Activated naive CD4-positive, alpha-beta T cell treated with Interleukin-2 at 50 U/mL for 16 hours (primary cell): ENCODE results near the gene CFAP300.

Experiments
- DNase-seq: peaks from one replicate; pipeline ENCODE4 v3.0.0-alpha.2; 2020

Gene CFAP300

DNA sequence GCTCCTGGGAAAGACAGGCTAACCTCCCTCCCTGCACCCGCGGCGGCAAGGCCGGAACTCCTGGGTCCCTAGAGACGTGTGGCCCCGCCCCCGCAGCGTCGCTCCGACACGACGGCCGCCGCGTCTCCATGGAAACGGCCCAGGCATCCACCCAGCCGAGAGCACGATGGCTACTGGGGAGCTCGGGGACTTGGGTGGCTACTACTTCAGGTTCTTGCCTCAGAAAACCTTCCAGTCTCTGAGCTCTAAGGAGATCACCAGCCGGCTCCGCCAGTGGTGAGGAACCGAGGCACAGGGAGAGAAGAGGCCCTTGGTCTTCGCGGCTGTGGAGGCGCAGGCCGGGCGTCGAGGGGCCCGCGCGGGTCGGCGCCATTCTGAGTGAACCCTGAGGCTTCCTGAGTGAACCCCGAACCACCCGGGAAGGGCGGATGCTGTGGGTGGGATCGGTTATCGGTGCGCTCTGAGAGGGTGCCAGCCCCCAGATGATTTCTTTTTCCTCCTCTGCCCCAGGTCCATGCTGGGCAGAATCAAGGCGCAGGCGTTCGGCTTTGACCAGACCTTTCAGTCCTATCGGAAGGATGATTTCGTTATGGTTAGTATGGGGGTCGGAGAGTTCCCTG lies at the start of gene CFAP300:
CFAP300 (plus strand) TSS at position 133 of the 620 bp plus-strand sequence; CDS start at position 167, 34 bp downstream.
- DNase-seq: peak; percentile 39

DNA sequence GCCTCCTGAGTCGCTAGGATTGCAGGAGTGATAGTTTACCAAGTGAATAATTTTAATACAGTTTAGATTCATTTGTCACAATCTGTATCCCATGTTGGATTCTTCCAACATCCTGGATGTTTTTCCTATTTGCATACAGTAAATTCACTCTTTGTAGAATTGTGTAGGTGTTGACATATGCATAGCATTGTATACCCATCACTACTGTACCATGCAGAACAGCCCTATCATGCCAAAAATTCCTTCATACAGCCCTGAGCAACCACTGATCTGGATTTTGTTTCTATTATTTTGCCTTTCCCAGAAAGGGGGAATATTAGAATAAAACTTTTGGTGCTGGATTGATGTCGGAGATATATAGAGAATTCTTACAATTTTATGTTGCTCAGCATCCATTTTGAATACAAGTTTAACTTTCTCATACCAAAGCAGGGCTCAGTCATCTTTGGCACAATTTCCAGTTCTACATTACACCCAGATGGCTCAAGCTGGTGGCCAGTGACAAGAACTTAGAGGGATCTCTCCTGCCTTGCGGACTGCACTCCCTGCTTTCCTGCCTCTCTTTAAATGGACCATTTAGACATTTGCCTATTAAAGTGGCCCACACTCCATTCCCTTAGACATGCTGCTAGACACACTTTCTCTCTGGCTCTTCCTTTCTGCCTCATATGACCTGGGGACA lies 45.4 kb upstream of the CFAP300 start:
- DNase-seq: no peak

- DNase-seq: no peak
Observed at GRCh38 chr11:102004220-102004619, 43.0 kb upstream of the CFAP300 start.

DNA sequence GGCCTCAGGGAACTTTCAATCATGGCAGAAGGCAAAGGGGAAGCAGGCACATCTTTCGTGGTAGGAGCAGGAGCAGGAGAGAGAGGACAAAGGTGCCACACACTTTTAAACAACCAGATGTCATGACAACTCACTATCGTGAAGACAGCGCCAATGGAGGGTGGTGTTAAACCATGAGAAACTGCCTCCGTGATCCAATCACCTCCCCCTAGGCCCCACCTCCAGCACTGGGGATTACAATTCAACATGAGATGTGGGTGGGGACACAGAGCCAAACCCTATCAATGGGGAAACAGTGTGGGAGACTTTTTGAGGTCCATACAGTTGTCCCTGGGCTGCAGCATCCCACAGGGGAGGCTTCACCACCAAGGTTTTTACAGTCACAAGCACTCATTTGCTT lies 41.9 kb upstream of the CFAP300 start:
- no peak for DNase-seq

GRCh38 chr11:102006835-102007566 lies 40.2 kb upstream of the CFAP300 start:
- DNase-seq: no peak

DNA sequence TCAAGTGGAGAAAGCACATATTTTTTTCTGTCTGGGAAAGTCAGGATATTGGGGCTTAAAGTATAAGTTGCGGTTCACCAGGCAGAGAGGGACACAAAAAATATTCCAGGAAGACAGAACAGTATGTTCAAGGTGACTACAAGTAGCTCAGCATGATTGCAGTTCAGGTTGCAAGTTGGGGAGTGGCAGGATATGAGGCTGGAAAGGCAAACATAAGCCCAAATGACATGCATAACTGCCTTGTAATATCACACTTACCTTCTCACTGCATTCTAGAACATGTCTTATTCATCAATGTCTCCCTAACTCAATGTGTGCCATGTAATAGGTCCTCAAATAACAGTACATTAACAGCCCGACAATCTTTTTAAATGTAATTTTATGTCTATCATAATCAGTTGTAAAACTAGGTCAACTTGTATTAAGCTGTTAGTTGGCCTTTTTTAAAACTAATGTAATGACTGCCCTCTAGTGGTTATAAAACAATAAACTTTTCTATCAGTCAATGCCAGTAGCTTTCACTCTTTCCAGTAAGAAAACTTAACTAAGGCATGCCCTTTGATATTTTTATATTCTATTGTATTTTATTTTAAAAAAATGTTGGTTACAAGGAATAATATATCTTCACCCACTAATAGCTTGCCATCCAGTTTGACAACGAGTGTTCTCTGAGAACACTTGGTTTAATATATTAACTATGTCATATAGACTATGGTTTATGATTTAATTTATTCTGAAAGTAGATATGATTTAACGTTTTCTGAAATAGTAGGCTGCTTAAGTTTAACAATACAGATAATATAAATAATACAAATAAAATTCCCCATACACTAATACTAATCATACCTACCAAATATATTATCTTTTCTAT lies 39.4 kb upstream of the CFAP300 start:
- no peak for DNase-seq

- no peak for DNase-seq
Observed at GRCh38 chr11:102010776-102011494, 36.3 kb upstream of the CFAP300 start.

DNA sequence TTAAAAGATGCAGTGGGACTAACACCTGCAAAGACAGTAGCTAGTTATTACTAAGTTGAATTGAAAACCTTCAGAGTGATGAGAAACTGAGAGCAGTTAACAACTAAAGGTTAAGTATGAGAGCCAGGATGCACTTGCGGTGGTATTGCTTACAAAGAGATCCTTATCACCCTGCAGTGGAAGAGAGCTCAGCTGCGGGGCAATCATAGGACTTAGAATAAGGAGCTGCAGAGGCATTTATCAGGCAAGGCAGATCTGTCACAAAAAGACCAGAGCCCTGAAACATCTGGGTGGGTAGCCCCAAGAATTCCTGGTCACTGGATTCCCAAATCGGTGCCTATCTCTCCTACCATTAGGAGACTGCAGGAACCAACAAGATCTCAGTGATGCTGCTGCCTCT lies 34.3 kb upstream of the CFAP300 start:
- no peak for DNase-seq

DNA sequence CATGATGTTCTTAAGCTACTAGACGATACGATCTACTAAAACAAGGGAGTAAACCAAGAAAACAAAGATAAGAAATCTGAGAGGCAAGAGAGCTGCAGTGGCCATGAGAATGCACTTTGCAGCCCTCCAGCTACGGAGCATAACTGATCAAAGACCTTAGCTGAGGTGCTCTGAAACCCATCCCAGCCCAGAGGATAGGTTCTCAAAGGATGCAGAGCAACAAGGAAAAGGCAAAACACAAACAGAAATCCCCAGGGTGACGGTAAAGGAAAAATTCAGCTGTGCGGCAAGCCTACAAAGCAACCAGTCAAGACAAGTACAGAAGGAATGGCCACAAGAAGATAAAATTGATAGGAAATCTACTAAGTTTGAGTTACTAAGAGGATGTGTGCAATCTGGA lies 32.5 kb upstream of the CFAP300 start:
- DNase-seq: no peak

DNA sequence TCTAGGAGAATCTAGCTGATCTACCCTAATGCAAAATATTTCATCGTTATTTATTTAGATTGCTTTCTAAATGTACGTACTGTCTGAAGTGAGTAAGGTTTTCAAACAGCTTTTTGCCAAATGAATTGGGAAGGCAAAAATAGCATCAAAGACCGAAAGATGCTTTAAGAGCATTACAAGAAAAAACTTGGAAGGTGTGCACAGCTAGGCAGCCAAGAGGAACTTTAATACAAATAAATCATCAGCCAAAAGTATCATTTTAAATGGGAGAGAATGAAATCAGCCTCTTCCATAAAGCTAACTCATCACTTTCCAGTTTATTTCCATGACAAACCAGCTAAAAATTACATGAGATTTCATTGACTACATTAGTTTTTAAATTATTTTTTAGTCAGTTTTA lies 30.2 kb upstream of the CFAP300 start:
- no peak for DNase-seq

DNA sequence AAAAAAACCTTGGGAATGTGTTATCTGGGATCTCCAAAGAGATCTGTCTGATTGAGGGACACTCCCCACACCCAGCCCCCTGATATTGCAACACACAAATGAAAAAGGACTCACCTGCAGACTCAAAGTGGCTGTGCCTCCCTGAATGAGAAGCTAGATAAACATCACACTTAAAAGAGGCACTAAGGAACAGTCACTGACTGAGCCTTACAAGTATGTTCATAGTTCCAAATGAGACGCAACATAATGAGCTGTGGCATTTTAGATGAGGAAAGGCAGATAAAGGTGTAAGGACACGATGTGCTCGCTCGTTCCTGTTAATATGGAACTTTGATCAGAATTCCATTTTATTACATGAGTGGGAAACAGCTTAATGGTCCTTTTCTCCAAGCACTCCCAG lies 21.0 kb upstream of the CFAP300 start:
- DNase-seq: no peak

DNA sequence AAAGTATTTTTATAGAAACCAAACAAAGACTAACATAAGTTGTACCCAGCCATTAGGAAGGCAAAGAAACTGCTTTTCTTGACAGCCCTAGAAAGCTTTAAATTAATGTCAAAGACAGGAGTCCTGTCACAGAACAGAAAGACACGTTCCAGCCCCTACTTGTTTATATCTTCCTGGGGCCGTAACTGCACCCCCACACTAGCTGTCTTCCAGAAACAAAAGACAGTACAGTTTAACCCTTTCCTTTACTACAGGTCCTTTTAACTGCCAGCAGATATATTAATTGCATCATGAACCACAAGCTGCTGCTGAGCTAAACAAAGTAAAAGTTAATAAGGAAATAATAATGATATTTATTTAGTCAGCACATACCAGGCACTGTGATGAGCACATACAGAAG lies 20.3 kb upstream of the CFAP300 start:
- no peak for DNase-seq

- no peak for DNase-seq
Observed at GRCh38 chr11:102036757-102037156, 10.5 kb upstream of the CFAP300 start.

DNA sequence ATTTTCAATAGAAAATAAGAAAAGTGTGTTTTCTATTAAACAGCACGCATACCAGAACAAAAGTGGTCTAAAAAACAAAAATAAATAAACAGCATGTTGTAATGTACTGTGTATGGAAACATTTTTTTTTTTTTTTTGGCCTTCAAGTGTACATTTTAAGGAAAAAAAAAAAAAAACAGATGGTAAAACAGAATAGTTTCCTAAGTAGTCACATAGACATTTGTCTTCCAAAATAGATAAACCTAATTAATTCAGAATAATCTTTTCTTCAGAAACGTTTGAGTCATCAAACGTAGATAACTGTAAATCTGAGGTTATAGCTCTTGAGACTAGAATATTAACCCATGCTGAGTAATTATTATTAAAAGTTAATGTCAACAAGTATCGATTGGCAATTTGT lies 396 bp upstream of the CFAP300 start:
- no peak for DNase-seq

- no peak for DNase-seq
Observed at GRCh38 chr11:102050927-102051575, 3.8 kb downstream of the CFAP300 start.

DNA sequence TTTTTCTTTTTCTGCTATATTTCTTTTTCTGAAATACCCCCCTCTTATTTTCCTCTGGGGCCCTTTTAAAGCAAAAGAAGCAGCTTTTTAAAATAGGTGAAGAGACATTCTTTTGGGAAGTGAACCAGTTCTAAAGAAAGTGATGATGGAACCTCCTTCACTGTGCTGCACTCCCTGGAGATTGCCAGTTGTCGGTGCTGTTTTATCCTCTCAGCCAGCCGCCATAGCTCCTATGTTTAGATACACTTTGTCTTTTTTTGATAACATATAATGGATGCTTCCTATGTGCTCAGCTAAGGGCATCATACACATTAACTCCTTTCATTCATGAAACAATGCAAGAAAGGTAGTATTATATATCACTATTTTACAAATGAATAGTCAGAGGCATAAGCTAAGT lies 14.0 kb downstream of the CFAP300 start:
- DNase-seq: no peak

DNA sequence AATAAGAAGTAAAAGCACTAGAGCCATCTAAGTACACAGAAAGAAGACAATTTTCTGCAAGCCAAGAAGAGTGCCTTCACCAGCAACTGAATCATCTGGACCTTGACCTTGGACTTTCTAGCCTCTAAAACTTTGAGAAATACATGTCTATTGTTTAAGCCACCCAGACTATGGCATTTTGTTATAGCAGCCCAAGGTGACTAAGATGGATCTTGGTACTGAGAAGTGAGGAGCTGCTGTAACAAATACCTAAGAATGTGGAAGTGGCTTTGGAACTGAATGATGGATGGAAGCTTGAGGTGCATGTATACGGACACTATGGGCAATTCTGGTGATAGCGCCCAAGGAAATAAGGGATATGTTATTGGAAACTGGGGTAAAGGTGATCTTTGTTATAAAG lies 14.9 kb downstream of the CFAP300 start:
- DNase-seq: no peak

- no peak for DNase-seq
Observed at GRCh38 chr11:102064316-102064715, 17.1 kb downstream of the CFAP300 start.

DNA sequence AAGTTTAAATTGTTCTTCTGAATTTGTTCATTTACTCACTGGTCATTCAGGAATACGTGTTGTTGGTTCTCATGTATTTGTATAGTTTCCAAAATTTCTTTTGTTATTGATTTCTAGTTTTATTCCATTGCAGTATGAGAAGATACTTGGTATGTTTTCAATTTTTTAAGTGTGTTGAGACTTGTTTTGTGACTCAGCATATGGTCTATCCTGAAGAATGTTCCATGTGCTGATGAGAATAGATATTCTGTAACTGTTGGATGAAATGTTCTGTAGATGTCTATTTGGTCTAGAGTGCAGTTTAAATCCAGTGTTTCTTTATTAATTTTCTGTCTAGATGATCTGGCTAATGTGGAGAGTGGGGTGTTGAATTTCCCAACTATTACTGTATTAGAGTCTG lies 23.5 kb downstream of the CFAP300 start:
- DNase-seq: no peak

DNA sequence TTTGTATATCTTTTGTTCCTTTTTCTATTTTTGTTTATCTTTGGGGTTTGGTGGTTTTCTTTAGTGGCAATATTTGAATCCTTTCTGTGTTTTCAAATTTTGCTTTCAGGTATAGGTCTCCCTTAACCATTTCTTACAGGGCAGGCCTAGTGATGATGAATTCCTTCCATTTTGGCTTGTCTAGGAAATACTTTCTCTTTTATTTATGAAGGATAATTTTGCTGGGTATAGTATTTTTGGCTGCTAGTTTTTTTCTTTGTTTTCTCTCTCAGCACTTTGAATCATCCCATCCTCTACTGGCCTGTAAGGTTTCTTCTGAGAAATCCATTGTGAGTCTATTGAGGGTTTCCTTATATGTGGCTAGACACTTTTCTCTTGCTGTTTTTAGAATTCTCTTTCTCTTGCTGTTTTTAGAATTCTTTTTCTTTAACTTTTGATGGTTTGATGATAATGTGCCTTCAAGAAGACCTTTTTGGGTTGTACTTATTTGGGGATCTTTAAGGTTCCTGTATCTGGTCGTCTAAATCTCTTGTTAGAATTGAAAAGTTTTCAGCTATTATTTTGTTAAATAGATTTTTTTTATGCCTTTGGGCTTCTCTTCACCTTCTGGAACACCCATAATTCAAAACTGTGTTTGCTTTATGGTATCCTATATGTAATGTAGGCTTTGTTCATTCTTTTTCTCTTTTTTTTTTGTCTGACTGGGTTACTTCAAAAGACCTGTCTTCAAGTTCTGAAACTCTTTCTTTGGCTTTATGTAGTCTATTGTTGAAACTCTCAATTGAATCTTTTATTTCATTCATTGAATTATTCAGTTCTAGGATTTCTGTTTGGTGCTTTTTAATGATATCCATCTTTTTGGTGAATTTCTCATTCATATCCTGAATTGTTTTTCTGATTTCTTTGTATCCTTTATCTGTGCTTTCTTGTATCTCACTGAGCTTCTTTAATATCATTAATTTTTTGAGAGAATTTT lies 24.5 kb downstream of the CFAP300 start:
- DNase-seq: no peak

GRCh38 chr11:102073253-102073652 lies 26.0 kb downstream of the CFAP300 start:
- DNase-seq: no peak
